ENCODE measurements around the gene CTDP1. TPM values are rescaled to one million over a fixed set of nuclear protein-coding genes. Genes with fewer than 3 reads are reported as not detected.
A peak's percentile ranks its signal among the peaks of the same experiment; 100 is the strongest.

The CTDP1 gene
- total and polyA plus RNA-seq, 3 experiments from 2014 or later = 31.0 to 38.0 (median 35.3) TPM

- Mint-ChIP-seq H3K4me1 (no peaks in the 10 kb centered on the region), H3K9me3 (peaks cover 0 to 5% (median 4%) of the 10 kb centered on the region in 5 donors), H3K36me3 (peaks cover 0 to 6% (median 0%) of the 10 kb centered on the region in 3 donors), H3K4me3 (no peak overlapping the region), H3K27ac (no peak overlapping the region), H3K27me3 (peaks cover 8 to 22% of the 10 kb centered on the region in 2 donors)
- Histone ChIP-seq H3K9me3 (ENCODE audit: low read length) (no peaks in the 10 kb centered on the region), H3K27me3 (ENCODE audit: insufficient read depth, low read length, poor library complexity, severe bottlenecking) (no peaks in the 10 kb centered on the region), H3K27ac (ENCODE audit: low read depth, low read length) (no peak overlapping the region), H3K4me3 (ENCODE audit: low read length) (no peak overlapping the region), H3K4me1 (ENCODE audit: insufficient read depth, low read length) (no peaks in the 10 kb centered on the region), H3K36me3 (ENCODE audit: insufficient read depth, low read length) (no peaks in the 10 kb centered on the region)
- DNase-seq = peak in 1 of 5 donors; percentile 37
- CTCF ChIA-PET = no interaction called here
- POLR2A ChIA-PET = no interaction called here
Observed at GRCh38 chr18:79772865-79773696, 93.5 kb downstream of the CTDP1 start.

DNA sequence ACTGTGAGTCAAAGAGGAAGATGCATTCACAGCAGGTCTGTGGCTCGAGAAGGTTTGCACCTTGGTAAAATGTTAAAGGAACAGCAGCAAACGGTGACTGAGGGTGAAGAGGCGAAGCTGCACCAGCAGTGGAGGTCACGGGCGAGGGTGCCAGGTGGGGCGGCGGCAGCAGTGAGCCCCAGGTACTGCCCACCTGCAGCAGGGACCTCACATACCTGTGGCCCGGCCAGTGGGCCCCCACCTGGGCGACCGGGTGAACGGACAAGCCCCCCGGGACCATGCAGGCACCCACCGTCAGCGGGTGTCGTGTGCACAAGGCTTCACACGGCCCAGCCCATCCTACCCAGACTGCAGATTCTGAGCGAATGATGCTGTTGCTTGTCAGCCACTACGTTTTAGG lies 94.5 kb downstream of the CTDP1 start:
- H3K9me3 Mint-ChIP-seq = peaks cover 0 to 4% (median 0%) of the 10 kb centered on the region in 5 donors
- H3K27me3 ChIP-seq (ENCODE audit: insufficient read depth, low read length, poor library complexity, severe bottlenecking) = no peaks in the 10 kb centered on the region
- H3K4me1 ChIP-seq (ENCODE audit: insufficient read depth, low read length) = no peaks in the 10 kb centered on the region
- DNase-seq = peak in 1 of 5 donors; percentile 30
- H3K4me3 Mint-ChIP-seq = no peak overlapping the region
- H3K27ac Mint-ChIP-seq = no peak overlapping the region
- H3K27ac ChIP-seq (ENCODE audit: low read depth, low read length) = no peak overlapping the region
- no peaks in the 10 kb centered on the region for H3K4me1 Mint-ChIP-seq
- H3K9me3 ChIP-seq (ENCODE audit: low read length) = no peaks in the 10 kb centered on the region
- POLR2A ChIA-PET = no interaction called here
- H3K27me3 Mint-ChIP-seq = peaks cover 8 to 16% of the 10 kb centered on the region in 2 donors
- CTCF ChIA-PET = interaction anchor here (0.5 kb wide), 1 partner anchor 266 kb away, joined by 3 read pairs; no protein-coding TSS in a partner anchor
- no peaks in the 10 kb centered on the region for H3K36me3 ChIP-seq (ENCODE audit: insufficient read depth, low read length)
- no peaks in the 10 kb centered on the region for H3K36me3 Mint-ChIP-seq
- H3K4me3 ChIP-seq (ENCODE audit: low read length) = no peak overlapping the region

DNA sequence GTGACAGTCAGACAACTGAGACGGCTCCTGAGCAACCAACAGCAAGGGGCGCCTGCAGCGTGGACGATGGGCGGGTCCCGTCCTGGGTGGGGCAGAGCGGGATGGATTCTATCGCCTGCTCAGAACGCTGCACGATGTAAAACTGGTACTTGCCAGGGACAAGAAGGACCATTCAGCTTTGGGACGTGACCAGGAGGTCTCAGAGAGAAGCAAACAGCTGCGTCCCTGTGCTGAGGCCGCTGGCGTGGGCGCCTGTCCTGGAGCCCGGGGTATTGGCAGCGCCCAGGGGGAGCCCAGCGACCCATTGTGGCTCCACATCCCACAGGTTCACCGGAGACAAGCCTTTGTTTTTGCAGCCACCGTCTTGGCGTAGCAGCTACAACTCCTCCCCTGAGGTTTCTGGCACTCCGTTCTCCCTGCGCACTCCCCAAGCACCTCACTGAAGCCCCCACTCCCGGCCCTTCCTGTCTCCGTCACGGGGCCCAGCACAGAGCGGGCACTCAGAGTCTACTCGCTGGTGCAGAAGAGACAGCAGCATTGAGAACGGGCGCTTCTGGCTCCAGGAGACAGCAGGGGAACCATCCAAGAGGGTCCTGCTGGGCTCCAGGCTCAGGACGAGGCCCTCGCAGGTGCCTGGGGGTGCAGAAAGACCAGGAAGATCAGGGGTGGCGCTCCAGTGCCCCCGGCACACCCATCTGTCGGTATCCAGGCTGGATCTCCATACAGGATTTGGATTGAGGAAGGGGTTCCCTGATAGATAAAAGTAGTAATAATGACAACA lies 96.0 kb downstream of the CTDP1 start:
- peaks cover 6 to 16% of the 10 kb centered on the region in 2 donors for H3K27me3 Mint-ChIP-seq
- no peak overlapping the region for H3K4me3 Mint-ChIP-seq
- no peaks in the 10 kb centered on the region for H3K4me1 ChIP-seq (ENCODE audit: insufficient read depth, low read length)
- H3K27ac Mint-ChIP-seq = no peak overlapping the region
- H3K4me3 ChIP-seq (ENCODE audit: low read length) = no peak overlapping the region
- no peaks in the 10 kb centered on the region for H3K9me3 ChIP-seq (ENCODE audit: low read length)
- peaks cover 0 to 4% (median 0%) of the 10 kb centered on the region in 5 donors for H3K9me3 Mint-ChIP-seq
- no peaks in the 10 kb centered on the region for H3K27me3 ChIP-seq (ENCODE audit: insufficient read depth, low read length, poor library complexity, severe bottlenecking)
- H3K27ac ChIP-seq (ENCODE audit: low read depth, low read length) = no peak overlapping the region
- POLR2A ChIA-PET = no interaction called here
- DNase-seq = peak in 1 of 5 donors; percentile 41
- H3K36me3 ChIP-seq (ENCODE audit: insufficient read depth, low read length) = no peaks in the 10 kb centered on the region
- no peaks in the 10 kb centered on the region for H3K36me3 Mint-ChIP-seq
- no peaks in the 10 kb centered on the region for H3K4me1 Mint-ChIP-seq
- CTCF ChIA-PET = no interaction called here

DNA sequence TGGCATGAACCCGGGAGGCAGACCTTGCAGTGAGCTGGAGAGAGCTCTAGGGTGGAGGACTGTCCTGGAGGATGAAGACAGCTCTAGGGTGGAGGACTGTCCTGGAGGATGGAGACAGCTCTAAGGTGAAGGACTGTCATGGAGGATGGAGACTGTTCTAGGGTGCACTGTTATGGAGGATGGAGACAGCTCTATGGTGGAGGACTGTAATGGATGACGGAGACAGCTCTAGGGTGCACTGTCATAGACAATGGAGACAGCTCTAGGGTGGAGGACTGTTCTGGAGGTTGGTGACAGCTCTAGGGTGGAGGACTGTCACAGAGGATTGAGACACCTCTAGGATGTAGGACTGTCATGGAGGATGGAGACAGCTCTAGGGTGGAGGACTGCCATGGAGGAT lies 97.1 kb downstream of the CTDP1 start:
- Mint-ChIP-seq H3K4me3 (no peak overlapping the region), H3K27me3 (peaks cover 6 to 16% of the 10 kb centered on the region in 2 donors)

DNA sequence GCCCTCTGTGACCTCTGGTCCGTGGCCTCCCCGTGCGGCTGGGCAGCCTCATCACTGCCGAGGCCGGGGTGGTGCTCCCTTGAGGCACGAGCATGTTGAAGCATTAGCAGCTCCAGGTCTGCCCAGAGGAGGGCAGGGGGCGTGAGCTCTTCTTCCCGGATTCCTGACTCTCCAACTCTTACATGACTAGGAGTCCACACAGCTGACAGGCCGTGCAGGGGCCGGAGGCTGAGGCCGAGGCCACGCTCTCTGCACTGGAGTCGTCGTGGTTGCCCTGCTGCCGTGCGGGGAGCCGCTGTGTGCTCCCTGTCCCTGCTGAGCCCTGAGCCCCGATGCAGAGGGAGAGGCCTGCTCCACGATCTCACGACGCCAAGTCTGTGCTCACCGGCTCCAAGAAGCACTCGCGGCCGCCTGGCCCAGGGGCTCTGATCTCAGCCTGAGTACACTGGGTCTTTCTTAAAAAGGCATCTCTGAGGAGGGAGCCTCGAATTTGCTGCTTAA lies 98.7 kb downstream of the CTDP1 start:
- Histone ChIP-seq H3K36me3 (ENCODE audit: insufficient read depth, low read length) (no peaks in the 10 kb centered on the region), H3K9me3 (ENCODE audit: low read length) (no peaks in the 10 kb centered on the region), H3K27ac (ENCODE audit: low read depth, low read length) (no peak overlapping the region), H3K4me1 (ENCODE audit: insufficient read depth, low read length) (no peaks in the 10 kb centered on the region), H3K4me3 (ENCODE audit: low read length) (no peak overlapping the region), H3K27me3 (ENCODE audit: insufficient read depth, low read length, poor library complexity, severe bottlenecking) (no peaks in the 10 kb centered on the region)
- no peak overlapping the region for H3K27ac Mint-ChIP-seq
- peaks cover 6 to 11% of the 10 kb centered on the region in 2 donors for H3K27me3 Mint-ChIP-seq
- no peak overlapping the region for H3K4me3 Mint-ChIP-seq
- DNase-seq = peak in 1 of 5 donors; percentile 35
- H3K9me3 Mint-ChIP-seq = peaks cover 0 to 2% (median 0%) of the 10 kb centered on the region in 5 donors
- ChIA-PET CTCF (no interaction called here), POLR2A (no interaction called here)
- no peaks in the 10 kb centered on the region for H3K4me1 Mint-ChIP-seq
- H3K36me3 Mint-ChIP-seq = no peaks in the 10 kb centered on the region

More for the DNA sequence above, 97.1 kb downstream of the CTDP1 start:
- Histone ChIP-seq H3K9me3 (ENCODE audit: low read length) (no peaks in the 10 kb centered on the region), H3K4me3 (ENCODE audit: low read length) (no peak overlapping the region), H3K36me3 (ENCODE audit: insufficient read depth, low read length) (no peaks in the 10 kb centered on the region), H3K27ac (ENCODE audit: low read depth, low read length) (no peak overlapping the region), H3K27me3 (ENCODE audit: insufficient read depth, low read length, poor library complexity, severe bottlenecking) (no peaks in the 10 kb centered on the region), H3K4me1 (ENCODE audit: insufficient read depth, low read length) (no peaks in the 10 kb centered on the region)
- H3K9me3 Mint-ChIP-seq = peaks cover 0 to 4% (median 0%) of the 10 kb centered on the region in 5 donors
- no peaks in the 10 kb centered on the region for H3K4me1 Mint-ChIP-seq
- no peak overlapping the region for H3K27ac Mint-ChIP-seq
- POLR2A ChIA-PET = no interaction called here
- H3K36me3 Mint-ChIP-seq = no peaks in the 10 kb centered on the region
- CTCF ChIA-PET = interaction anchor here (0.8 kb wide), 1 partner anchor 25 kb away, joined by 3 read pairs; no protein-coding TSS in a partner anchor
- no peak for DNase-seq

DNA sequence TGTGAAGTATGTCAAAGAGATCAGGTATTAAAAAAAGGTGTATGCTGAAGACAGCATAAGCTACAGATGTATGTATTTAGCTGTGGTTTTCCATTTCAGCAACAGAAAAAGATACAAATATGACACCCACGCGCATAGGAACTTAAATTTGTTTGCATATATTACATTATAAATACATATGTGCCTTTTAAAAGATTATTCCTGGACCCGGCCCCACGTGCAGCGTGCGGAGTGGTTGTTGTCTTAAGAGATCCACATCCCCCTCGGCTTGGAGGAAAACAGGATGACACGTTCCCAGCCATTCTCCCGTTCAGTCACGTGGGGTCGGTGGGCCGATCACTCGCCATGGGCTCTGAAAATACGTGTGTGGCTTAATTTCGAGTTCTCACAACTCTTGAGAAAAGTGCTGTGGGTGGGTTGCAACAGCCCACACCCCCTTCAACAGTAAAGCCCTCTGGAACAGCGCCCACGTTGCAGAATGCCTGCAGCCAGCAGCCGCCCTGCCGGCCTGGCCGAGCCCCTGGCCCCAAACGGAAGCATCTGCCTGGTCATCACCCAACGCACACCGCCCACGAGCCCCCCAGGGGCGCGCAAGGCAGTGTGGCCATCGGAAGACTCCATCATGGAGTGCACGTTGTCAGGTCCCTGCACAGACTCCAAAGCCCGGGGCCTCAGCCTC lies 99.6 kb downstream of the CTDP1 start:
- ChIA-PET CTCF (no interaction called here), POLR2A (no interaction called here)
- Mint-ChIP-seq H3K27ac (no peak overlapping the region), H3K9me3 (no peaks in the 10 kb centered on the region), H3K4me3 (no peak overlapping the region), H3K36me3 (no peaks in the 10 kb centered on the region), H3K4me1 (no peaks in the 10 kb centered on the region), H3K27me3 (peaks cover 10 to 14% of the 10 kb centered on the region in 2 donors)
- Histone ChIP-seq H3K9me3 (ENCODE audit: low read length) (no peaks in the 10 kb centered on the region), H3K27me3 (ENCODE audit: insufficient read depth, low read length, poor library complexity, severe bottlenecking) (no peaks in the 10 kb centered on the region), H3K27ac (ENCODE audit: low read depth, low read length) (no peak overlapping the region), H3K36me3 (ENCODE audit: insufficient read depth, low read length) (no peaks in the 10 kb centered on the region), H3K4me3 (ENCODE audit: low read length) (no peak overlapping the region), H3K4me1 (ENCODE audit: insufficient read depth, low read length) (no peaks in the 10 kb centered on the region)
- DNase-seq = peak in 1 of 5 donors; percentile 25

DNA sequence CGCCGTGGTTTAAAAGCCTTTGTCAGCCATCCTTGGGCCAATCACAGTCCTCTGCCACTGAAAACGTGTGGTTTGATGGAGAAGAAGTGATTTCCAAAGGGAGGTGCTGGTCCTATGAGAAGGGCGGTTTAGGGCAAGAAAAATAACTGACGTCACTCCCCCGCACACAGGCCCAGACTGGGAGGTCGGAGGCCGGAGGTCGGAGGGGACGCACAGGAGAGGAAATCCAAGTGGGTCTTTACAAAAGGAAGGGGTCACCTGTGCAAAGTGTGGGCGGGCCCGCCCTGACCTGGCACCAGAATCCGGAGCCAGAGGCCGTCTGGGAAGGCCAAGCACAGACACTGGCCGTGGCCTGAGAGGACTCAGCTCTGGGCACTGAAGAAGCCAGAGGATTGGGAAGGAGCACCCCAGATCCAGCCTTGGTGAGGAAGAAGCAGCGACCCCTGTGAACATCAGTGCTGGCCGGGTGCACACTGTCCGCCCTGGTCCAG lies 100.1 kb downstream of the CTDP1 start:
- peak in 1 of 5 donors; percentile 30 for DNase-seq
- no peaks in the 10 kb centered on the region for H3K36me3 ChIP-seq (ENCODE audit: insufficient read depth, low read length)
- no peaks in the 10 kb centered on the region for H3K9me3 ChIP-seq (ENCODE audit: low read length)
- ChIA-PET CTCF (no interaction called here), POLR2A (no interaction called here)
- no peaks in the 10 kb centered on the region for H3K27me3 ChIP-seq (ENCODE audit: insufficient read depth, low read length, poor library complexity, severe bottlenecking)
- no peak overlapping the region for H3K27ac ChIP-seq (ENCODE audit: low read depth, low read length)
- no peaks in the 10 kb centered on the region for H3K4me1 ChIP-seq (ENCODE audit: insufficient read depth, low read length)
- Mint-ChIP-seq H3K9me3 (no peaks in the 10 kb centered on the region), H3K4me1 (no peaks in the 10 kb centered on the region), H3K4me3 (no peak overlapping the region), H3K36me3 (no peaks in the 10 kb centered on the region), H3K27me3 (peaks cover 7 to 16% of the 10 kb centered on the region in 2 donors), H3K27ac (no peak overlapping the region)
- no peak overlapping the region for H3K4me3 ChIP-seq (ENCODE audit: low read length)
